ENCODE measurements around the gene MTA1.

MTA1 gene

GRCh38 chr14:105418269-105419194, 1.1 kb upstream of the MTA1 start:
- DNase-seq = no peak

GRCh38 chr14:105420101-105420973, 710 bp downstream of the MTA1 start:
- DNase-seq = peak in 1 of 2 experiments; percentile 40

More at GRCh38 chr14:105418269-105419194, 1.1 kb upstream of the MTA1 start:
- TF ChIP-seq GATA1 (IDR thresholded peaks at IDR 0.05; ENCODE audit: low read depth, low read length) (no peak), POLR2A (IDR thresholded peaks at IDR 0.05; ENCODE audit: low read length) (no peak)

DNA sequence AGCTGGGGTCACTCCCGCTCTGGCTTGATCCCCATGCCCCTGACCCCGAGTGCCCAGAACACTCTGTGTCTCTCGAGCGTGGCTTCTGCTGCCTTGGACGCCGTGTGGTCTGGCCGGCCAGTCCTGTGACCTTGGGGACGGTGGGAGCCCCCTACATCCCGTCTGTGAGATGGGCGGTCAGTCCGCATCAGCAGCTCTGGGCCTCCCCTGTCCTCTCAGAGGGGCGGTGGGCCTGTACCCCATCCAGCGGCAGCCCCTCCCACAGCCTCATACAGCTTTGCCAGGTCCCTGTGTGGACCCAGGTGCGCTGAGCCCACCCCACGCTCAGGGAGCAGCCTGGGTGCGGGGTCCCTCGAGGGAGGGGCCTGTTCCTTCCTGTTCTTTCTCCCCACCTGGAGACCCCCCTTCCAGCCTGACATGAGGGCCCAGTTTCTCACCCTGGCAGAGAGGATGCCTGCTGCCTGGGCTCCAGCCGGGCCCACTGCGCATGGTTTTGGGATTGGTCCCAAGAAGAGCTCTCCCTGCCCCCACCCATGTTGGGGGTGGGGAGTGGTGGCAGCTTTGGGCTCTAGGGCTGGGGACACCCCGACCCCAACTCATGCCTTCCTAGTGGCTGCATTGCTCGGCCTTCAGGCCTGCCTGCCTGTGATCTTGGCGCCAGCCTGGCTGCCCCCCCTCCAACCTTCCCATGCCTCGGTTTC, 1.5 kb downstream of the MTA1 start:
- DNase-seq = no peak
- TF ChIP-seq POLR2A (IDR thresholded peaks at IDR 0.05; ENCODE audit: low read length) (no peak), GATA1 (IDR thresholded peaks at IDR 0.05; ENCODE audit: low read depth, low read length) (no peak)

More at GRCh38 chr14:105420101-105420973, 710 bp downstream of the MTA1 start:
- no peak for TF ChIP-seq POLR2A (IDR thresholded peaks at IDR 0.05; ENCODE audit: low read length)
- TF ChIP-seq GATA1 (IDR thresholded peaks at IDR 0.05; ENCODE audit: low read depth, low read length) = no peak

- DNase-seq = no peak
- no peak for TF ChIP-seq POLR2A (IDR thresholded peaks at IDR 0.05; ENCODE audit: low read length)
- no peak for TF ChIP-seq GATA1 (IDR thresholded peaks at IDR 0.05; ENCODE audit: low read depth, low read length)
Observed at GRCh38 chr14:105421723-105422615, 2.3 kb downstream of the MTA1 start.

DNA sequence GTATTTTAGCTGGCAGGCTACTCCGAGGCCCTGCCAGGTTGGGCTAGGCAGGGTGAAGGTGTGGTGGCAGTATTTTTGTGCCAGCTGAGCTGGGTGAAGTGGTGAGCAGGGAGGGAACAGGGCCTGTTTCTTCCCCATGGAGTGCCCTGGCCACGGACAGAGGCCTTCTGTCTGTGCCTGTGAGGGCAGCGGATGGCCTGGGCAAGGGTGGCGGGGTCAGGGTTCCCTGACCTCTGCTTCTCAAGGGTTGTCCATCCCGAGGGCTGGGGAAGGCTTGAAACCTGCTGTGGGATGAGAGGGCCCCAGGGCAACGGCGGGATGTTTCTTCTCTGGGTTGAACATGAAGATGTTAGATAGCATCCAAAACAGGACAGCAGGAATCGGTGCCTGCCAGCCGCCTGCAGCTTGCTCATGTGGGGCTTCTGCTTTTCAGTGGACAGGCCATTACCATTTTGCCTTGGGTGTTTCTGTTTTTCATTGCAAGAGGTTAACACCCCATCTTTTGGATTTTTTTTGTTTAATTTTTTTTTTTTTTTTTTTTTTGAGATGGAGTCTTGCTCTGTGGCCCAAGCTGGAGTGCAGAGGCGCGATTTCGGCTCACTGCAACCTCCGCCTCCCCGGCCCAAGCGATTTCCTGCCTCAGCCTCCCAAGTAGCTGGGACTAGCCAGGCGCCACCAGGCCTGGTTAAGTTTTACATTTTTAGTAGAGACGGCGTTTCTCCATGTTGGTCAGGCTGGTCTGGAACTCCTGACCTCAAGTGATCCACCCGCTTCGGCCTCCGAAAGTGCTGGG, 3.3 kb downstream of the MTA1 start:
- no peak for TF ChIP-seq POLR2A (IDR thresholded peaks at IDR 0.05; ENCODE audit: low read length)
- no peak for TF ChIP-seq GATA1 (IDR thresholded peaks at IDR 0.05; ENCODE audit: low read depth, low read length)
- DNase-seq = peak in 1 of 2 experiments; percentile 24

- DNase-seq = no peak
- TF ChIP-seq GATA1 (IDR thresholded peaks at IDR 0.05; ENCODE audit: low read depth, low read length) = no peak
- TF ChIP-seq POLR2A (IDR thresholded peaks at IDR 0.05; ENCODE audit: low read length) = no peak
Observed at GRCh38 chr14:105423488-105424195, 4.0 kb downstream of the MTA1 start.

GRCh38 chr14:105424861-105425260, 5.2 kb downstream of the MTA1 start:
- DNase-seq = no peak
- TF ChIP-seq POLR2A (IDR thresholded peaks at IDR 0.05; ENCODE audit: low read length) (no peak), GATA1 (IDR thresholded peaks at IDR 0.05; ENCODE audit: low read depth, low read length) (no peak)

DNA sequence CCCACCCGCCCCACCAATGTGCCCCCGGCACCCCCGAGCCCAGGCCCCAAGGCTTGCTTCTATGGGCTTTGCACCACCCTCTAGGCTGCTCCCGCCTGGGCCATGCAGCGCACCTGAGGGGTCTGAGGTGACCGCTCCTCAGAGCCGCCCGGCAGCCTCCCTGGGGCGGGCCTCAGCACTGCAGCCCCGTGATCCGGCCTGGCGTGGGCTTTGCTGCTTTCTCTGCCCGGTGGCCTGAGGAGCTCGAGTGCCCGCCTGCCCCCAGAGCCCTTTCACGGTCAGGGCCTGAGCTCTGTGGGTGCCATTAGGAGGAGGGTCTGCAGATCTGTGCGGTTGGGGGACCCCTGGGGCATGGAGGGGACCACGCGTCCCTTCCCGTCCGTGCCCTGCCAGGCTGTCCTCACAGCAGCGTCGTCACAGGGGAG, 6.2 kb downstream of the MTA1 start:
- DNase-seq = no peak
- no peak for TF ChIP-seq GATA1 (IDR thresholded peaks at IDR 0.05; ENCODE audit: low read depth, low read length)
- no peak for TF ChIP-seq POLR2A (IDR thresholded peaks at IDR 0.05; ENCODE audit: low read length)

DNA sequence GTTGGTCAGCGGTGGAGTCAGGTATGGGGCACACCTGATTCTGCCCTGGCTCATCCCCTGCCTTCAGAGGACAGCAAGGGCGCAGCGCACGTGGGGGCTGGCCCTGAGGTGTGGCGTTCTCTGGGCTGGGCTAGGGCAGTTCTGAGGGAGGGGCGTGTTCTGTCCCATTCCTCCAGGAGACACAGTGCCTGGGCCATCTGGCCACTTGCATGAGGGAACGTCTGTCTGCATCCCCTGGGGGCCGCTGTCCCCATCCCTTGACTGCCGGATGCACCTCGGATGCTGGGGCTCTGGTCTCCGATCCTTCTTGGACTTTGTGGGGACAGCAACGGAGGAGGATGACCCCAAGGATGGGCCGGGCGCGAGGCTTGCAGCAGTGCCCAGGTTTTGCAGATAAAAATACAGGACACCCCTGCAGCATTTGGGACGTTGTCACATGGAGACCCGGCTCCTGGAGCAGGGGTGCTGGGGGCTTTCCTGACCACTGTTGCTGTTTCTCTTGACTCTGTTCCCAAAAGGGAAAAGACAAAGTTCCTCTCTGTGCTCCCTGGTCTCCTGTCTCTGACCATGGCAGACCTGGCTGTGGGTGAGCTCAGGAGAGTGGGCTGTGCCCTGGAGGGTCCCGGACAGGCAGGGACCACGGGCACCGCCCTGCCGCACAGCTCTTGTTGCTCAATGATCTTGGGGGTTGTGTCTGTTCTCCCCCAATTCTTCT, 6.9 kb downstream of the MTA1 start:
- TF ChIP-seq POLR2A (IDR thresholded peaks at IDR 0.05; ENCODE audit: low read length) = no peak
- TF ChIP-seq GATA1 (IDR thresholded peaks at IDR 0.05; ENCODE audit: low read depth, low read length) = no peak
- no peak for DNase-seq

- no peak for DNase-seq
Observed at GRCh38 chr14:105427412-105427811, 7.8 kb downstream of the MTA1 start.

More at GRCh38 chr14:105427412-105427811, 7.8 kb downstream of the MTA1 start:
- TF ChIP-seq GATA1 (IDR thresholded peaks at IDR 0.05; ENCODE audit: low read depth, low read length) (no peak), POLR2A (IDR thresholded peaks at IDR 0.05; ENCODE audit: low read length) (no peak)
